Measurements from ENCODE around the gene DYNC1I1.

The DYNC1I1 gene
- 0.13 to 0.15 reads per million in 2 donors for total RNA-seq

DNA sequence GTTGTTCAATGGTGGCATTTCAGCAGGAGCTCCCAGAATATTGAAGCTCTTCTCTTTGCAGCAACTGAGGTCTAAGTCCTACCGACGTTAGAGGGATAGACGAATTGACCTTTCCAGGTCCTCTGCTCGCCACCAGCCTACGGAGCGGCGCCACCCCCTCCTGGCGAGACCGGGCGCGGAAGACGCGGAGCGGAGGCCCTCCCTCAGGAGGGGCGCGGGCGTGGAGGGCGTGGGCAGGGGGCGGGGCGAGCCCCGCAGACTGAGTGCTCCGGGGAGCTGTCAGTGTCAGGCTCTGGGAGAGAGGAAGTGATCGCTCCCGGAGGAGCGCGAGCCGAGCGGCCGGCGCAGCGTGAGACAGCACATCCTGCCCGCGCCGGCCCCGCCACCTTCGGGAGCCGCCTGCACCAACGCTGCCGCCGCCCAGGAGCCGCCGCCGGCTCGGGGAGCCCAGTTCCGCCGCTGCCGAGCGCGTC, at the start of gene DYNC1I1:
TSS of gene DYNC1I1 (plus strand) at position 257 of the 473 bp plus-strand sequence. CDS start 32,176 bp downstream, outside the sequence.
- no peak for DNase-seq

DNA sequence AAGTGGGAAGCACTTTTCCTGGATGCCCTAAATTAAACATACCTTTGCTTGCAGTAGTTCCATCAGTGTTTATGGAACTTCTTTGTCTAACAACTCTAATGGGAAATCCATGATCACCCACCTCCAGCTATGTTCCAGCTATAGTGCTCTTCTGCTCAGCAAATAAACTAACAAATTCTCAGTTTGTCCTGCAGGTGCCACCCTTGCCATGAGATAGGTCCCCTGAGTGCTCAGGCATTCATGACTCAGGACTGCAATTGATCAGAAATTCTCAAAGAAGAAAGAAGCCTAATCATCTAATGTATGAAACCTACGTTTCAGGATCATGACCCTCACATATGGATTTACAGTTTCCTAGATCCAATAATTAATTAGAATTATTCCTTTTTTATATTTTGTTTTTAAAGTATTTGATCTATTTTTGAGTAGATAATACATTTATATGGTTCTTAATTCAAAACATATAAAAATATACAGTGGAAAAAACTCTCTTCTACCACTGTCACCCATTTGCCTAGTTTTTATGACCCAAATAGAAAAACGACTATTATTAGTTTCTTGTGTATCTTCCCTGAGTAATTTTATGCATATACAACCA, 48.7 kb upstream of the DYNC1I1 start:
- DNase-seq: no peak

DNA sequence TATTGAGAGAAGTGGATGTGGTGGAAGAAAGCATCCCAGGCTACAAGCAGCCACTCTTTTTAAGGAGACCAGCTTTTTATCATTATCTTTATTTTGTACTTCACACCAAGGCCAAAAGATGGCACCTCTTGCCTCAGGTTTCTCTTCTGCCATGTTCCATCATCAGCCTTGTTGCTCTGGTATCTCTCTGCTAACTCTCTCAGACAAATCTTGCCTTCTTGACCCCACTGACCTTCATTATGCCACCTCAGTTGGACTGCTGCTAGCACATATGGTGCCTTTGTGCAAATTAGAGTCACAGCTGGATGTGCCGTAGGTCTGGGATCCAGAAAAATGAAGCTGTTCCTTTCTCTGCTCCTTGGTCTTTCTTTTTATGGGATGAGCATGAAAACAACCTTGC, 47.1 kb upstream of the DYNC1I1 start:
- DNase-seq: no peak

DNA sequence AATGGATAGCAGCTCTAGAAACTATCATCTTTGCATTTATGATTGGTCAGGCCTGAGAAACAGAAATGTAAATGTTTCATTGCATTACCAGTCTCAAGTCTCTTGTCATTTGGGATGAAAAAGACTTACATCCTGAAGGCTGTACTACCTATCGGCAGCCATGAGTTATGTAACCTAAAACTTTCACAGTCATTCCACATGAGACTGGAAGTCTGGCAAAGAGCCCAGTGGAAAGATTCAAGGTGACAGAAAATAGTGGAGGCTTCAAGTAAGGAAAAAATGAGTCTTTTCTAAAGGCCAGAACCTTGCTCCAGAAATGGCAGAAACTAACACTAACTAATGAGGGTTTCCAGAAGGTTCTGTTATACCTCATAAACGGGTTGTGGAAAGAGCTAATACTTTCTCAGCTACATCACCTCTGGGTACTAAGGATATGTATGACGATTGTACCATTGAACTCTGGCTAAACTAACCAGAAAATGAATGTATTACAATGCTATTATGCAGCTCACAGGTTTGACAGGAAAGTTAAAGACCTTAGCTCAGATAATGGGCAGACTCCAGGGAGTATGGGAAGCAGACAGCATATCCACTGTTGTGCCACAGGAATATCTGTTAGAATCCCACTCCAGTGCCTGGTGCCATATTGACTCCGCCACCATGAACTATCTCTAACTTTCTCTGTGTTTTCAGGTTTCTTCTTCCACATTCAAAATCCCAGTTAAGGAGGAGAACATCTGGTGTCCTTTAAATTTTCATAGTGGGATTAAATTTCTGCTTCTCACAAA, 41.7 kb upstream of the DYNC1I1 start:
- no peak for DNase-seq

DNA sequence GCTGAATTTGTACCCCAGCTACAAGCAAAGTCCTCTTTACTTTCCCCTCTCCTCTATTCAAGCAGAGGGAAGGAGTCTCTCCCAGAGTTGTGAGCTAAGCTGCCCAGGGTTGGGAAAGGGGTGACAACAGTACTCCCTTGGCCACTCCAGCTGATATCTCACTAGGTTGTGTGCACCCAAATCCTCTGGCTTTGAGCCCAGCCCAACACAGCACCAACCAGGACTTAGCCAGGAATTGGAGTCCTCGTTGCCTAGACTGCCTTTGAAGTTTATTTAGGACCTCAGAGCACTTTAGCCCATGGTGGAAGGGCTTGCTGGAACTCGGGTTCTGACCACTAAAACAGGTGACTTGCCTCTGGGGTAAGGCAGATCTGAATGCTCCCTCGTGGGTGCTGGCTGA, 35.7 kb upstream of the DYNC1I1 start:
- no peak for DNase-seq

DNA sequence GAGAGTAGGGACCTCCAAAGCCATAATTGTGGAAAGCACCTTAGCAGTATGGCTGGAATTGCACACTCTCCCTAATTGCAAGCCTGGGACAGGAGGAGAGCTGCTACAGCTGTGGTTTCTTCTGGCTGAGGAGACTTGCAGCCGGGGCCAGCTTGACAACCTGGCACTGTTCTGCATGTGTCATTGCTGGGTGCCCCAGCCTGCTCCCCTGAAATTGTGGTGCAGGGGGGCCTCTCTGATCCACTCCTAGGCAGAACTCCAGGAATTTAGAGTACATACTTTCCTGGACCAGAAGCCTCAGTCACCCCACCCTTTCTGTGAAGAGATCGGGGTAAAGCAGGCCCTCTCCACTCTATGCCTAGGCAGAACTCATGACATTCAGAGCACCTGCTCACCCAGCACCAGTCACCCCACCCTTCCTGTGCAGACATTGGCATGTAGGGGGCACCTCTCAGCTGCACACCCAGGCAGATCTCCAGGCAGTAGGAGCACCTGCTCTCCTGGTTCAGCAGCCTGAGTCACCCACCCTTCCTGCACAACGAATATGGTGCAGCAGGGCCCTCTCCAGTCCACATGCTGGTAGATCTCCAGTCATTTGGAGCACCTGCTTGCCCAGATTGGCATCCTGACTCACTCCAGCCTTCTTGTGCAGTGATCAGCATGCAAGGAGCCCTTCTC, 34.4 kb upstream of the DYNC1I1 start:
- DNase-seq: no peak

DNA sequence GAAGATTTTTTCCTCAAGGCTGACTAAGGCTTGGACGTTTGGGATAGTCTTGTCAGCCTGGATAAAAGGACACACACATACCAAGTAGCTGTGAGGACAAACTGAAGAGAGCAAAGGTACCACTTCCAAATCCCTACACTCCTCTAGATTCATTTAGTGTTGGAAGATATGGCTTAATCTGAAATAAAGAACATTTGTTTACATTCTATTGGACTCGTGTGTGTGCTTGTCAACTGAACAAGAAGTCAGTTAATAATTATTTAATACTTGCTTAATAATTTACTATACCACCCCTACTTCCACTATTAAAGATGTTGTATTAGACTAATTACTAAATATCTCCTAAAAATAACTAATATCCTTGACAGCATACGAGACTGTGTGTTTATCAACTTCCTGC, 23.3 kb upstream of the DYNC1I1 start:
- DNase-seq: no peak

DNA sequence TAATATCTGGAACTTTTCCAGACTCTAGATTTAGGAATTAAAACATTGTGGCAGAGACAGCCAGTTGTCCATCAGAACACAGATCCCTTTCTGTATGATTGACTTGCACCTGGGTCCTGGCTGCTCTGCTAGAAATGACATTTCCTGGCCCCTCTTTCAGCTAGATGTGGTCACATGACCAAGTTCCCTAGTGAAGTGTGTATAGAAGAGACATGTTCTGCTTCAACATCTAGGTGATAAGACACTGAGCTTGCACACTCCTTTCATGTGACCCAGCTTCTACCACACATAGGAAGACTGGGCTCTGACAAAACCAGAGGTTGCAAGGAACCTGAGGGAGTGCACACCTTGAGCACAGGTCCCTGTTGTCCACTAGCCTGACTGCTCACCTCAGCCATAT, 22.8 kb upstream of the DYNC1I1 start:
- DNase-seq: no peak

DNA sequence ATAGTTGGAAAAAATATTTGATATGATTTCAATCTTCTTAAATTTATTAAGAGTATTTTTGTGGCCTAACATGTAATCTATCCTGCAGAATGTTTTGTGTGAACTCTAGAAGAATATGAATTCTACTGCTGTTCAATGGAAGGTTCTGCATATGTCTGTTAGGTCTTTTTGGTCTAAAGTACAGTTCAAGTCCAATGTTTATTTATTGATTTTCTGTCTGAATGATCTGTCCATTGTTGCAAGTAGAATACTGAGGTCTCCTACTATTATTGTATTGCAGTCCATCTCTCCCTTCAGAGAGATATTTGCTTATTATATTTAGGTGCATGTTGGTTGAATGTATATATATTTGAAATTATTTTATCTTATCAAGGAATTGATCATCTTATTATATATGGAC, 18.9 kb upstream of the DYNC1I1 start:
- no peak for DNase-seq

DNA sequence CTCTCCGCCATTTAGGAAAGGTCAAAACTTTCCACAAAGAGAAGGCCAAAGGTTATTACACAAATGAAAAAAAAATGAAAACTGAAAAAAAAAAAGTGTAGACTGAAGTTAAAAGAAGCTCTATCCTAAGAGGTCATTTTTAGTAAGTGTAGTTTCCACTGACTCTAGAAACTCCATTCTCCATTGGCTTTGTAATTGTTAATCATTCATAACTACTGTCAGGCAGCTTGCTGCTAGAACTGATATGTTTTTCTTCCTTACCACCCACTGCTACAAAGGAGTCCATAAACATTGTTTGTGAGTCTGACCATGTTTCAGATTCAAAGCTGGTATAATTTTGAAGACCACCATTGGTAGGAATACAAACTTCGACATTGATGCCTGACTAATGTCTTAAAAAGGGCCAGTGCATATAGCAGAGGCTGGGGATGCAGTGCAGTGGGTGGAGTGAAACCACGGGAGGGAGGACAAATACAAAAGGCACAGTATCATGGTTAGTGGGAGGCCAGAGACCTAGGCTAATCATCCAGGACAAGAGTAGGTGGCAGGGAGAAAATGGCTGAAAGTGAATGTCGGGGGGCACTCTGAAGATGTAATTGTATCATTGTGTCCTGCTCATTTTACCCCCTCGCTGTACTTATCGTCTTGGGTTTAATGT, 16.9 kb upstream of the DYNC1I1 start:
- DNase-seq: no peak

DNA sequence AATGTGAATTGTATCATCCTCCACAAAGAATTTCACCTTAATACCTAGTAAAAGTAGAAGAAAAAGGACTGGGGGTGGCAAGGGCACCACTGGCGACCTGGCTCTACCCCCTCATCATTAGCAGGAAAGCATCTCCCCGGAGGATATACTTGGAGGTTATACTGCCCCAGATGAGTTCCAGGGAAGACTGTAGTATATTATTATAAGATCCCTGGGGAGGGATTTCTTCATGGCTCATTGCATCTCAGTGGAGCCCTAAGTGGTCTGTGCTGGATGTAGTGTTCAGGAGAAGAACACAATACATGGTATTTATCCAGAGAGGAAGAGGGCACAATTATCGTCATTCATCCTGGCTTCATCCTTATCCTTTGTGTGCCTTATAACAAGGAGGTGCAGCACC, 14.2 kb upstream of the DYNC1I1 start:
- no peak for DNase-seq

DNA sequence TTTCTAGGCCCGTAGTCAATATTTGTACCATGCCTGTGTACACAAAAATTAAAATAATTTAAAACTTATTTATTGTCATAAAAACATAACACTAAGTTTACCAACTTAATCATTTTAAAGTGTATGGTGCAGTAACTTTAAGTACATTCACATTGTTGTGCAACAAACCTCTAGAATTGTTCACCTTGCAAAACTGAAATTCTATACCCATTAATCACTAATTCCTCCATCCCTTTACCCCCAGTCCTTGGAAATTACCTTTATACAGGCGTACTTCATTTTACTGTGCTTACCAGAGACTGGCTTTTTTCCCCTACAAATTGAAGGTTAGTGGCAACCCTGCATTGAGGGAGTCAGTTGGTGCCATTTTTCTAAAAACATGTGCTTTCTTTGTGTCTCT, 6.3 kb upstream of the DYNC1I1 start:
- no peak for DNase-seq

DNA sequence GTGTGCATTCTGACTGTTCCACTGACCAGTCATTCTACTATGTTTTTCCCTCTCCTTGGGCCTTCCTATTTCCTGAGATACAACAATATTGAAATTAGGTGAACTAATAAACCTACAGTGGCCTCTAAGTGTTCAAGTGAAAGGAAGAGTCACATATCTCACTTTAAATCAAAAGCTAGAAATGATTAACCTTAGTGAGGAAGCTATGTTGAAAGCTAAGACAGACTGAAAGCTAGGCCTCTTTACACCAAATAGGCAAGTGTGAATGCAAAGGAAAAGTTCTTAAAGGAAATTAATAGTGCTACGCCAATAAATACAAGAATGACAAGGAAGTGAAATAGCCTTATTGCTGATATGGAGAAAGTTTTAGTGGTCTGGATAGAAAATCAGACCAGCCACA, 5.7 kb upstream of the DYNC1I1 start:
- DNase-seq: no peak

DNA sequence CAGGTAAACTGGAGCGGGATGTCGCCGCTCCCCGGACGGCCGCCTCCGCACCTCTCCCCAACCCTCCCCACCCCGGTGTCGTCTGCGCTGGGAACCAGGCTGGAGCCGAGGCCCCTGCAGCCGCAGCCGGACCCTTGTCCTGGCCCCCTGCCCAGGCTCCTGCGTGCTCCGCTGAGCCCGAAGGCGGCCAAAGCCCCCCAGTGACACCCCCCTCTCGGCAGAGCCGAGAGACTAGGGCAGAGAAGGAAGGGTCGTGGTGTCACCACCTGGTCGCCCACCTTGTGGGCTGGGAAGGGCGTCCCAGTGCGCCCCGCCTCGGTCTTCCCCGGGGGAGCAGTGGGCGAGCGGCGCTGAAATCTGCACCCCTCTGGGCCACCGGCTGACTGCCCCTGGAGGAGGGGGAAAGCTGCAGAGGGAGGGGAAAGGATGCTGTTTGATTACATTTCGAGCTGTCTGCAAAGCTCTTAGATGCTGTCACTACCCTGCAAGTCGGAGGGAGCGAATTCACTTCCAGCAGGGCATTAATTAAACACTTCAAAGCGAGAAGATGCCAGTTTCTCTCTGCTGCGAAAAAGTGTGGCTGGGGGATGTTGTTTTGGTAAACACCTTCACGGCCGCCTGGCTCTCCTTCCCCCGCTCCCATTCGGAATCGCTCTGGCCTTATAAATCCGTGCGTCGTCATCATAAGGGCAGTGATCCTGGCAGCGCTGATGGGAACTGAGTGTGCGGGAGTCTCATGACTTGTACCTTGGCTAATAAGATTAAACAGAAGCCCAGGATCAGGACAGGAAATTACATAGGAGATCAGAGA, 622 bp downstream of the DYNC1I1 start:
- no peak for DNase-seq

DNA sequence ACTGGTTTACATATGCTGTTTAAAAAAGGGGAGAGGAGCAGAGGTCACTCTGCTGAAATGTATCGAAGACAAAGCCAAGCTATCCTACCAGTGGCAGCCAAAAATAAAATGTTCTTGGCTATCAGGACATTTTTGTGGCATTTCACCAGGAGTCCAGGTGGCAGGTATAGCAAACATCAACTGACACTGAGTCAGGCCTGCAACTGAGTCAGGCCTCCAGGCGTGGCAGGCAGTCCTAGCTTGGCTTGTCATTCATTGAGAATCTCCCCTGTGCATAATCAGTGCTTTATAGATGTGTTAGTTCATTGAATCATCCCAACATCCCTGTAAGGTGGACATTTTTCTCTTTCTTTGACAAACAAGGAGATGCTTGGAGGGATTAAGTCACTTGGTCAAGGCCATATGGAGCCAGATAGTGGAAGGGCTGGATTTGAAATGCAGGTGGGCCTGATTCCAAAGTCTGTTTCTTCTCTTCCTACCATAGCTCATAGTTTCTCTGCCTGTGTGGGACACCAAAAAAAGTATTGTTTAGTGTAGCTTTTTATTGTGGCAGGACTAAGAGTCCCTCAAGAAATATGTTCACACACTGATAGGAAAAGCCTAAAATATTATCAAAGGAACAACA, 4.3 kb downstream of the DYNC1I1 start:
- DNase-seq: no peak

DNA sequence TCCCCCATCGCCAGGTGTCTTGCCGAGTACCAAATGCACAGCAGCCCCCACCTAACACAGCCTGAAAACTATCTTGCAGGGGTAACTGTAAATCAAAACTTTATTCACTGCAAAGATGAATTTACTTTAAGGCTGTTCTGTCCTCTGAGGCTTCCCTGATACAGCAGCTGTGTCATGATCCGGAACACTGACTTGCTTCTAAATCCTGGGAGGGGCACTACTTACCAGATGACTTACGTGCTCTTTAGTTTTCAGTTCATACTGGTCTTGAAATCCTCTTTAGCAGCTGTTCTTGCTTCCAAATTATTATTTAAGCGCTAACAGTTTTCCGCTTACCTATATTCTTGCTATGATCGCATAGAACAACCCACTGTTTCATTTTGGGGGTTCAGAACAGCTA, 4.9 kb downstream of the DYNC1I1 start:
- no peak for DNase-seq

DNA sequence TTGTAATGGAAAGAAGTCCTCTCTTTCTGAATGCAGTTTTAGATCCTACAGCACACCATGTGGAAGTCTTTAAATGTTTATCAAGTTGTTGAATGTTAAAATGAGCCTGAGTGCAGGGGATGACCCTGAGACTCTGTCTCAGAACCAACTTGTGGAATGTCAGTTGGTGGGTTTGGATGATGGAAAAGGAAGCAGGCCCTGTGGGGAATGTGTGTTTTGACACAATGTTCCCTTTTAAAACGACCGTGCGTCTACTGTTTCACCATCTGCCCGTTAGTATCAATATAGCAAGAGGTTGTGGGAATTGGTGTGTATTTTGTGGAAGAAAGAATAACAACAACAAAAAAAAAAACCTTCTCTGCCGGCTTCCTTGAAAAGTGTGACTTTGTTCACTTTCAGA, 8.3 kb downstream of the DYNC1I1 start:
- no peak for DNase-seq

DNA sequence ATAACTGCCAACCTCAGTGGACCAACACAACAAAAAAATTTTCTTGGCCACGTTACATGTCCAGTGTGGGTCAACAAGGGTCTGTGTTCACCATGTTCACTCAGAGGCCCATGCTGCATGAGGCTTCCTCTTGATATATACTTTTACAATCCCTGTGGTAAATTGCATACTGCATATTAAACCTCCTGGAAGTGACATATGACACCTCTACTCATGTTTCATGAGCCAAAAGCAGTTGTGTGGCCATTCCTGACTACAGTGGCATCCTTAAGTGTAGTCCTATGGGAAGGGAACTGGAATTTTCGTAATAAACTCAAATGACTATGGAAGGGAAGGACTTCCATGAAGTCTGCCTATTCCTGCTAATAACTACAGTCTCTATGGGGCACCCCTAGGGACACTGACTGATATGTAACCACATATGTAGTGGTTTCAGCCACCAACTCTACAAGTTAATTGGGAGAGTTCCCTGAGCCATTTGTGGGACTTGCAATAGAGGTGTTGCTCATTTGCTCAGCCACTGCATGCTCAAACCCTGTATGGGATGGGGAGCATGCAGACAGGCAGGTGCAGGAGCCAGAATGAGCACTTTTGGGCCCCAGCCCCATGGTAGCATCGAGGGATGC, 9.7 kb downstream of the DYNC1I1 start:
- DNase-seq: no peak

DNA sequence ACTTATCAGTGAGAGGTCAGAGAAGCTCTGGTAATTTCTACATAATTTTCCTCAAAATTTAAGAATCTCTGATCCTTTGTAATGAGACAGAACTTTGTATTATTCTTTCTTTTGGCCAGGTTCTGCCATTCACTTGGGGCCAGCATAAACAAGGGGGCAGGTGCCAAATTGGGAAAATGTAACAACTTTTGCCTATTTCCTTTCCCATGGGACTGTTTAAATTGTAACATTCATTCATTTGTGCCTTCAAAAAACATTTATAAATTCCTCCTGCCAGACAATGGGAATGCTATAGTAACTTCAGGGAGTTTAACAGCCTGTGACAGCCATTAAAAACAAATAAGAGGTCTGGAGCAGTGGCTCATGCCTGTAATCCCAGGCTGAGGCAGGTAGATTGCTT, 12.4 kb downstream of the DYNC1I1 start:
- no peak for DNase-seq

DNA sequence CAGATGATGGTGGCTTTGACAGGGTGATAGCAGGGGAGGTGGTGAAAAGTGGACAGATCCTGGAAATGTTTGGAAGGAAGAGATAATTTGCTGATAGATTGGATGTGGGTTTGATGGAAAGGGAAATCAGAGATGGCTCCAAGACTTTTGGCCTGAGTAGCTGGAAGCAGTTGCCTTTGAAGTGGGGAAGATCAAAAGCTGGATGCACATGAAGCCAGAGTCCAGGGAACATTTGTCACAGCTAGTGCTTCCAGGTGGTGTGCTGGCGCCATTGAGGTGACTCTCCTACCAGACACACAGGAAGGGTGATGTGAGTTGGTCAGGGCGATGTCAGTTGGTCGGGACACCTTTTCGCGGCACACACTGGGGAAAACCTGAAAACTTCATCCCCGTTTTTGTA, 15.9 kb downstream of the DYNC1I1 start:
- DNase-seq: no peak

DNA sequence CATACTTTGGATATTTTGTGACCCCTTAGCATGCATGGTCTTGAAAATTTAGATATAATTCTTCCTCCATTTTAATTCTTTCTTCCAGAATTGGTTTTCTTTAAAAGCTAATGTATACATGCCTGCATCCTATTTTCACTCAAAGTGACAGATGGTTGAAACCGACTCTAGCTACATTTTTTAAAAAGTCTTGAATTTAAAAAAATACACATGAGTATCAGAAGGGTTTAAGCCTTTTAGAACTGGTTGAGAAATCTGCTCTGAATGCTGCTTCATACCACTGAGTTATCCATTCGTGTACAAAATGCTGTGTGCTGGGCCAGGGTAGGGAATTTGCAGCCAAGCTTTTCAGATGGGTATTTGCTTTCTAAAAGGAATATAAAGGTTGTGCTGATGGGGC, 16.5 kb downstream of the DYNC1I1 start:
- DNase-seq: no peak

DNA sequence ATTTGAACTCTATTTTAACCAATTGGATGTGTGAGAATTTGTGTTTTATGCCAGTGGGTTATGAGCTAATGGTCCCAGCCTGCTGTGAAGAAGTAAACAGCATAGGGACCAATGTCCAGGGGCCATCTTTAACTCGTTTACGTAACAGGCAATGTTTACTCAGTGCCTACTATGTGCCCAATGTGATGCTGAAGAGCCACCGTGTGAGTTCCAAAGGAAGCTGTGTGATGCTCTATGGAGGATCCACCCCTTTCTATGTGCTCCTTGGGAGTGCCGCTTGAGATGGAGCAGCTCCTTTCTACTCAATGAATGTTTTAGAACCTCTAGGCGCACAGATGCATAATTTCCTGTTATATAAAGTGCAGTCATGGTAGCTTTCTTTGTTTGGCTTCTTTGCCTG, 21.3 kb downstream of the DYNC1I1 start:
- DNase-seq: no peak
